K562 (cell line): ENCODE data around the gene SPATA21. TPM values are rescaled to one million over a fixed set of nuclear protein-coding genes. Genes with fewer than 3 reads are reported as not detected.

Experiments
- BHLHE40 ChIP-seq: IDR thresholded peaks from 2 replicates; pipeline ENCODE4 v1.6.1; 2011; ENCODE audit warnings: low read length, improper control_type of control experiment
- C11orf30 ChIP-seq: fragments of 450-650 bp; IDR thresholded peaks from 2 replicates; pipeline ENCODE4 v1.6.1; 2016; ENCODE audit warnings: low read depth, mild to moderate bottlenecking
- CBX8 ChIP-seq: fragments of 200-600 bp; sonication (generic); IDR thresholded peaks from 2 replicates; pipeline ENCODE4 v1.6.1; 2012; ENCODE audit warnings: borderline replicate concordance, mixed run types, low read depth, mild to moderate bottlenecking, moderate library complexity, mixed read lengths, low read length, control low read depth, inconsistent platforms; ENCODE audit not compliant: poor library complexity, severe bottlenecking; ENCODE audit errors: extremely low read depth
- CEBPB ChIP-seq: fragments of 450-650 bp; IDR thresholded peaks from 2 replicates; pipeline ENCODE4 v1.6.1; 2016; ENCODE audit warnings: missing genetic modification characterization, missing compliant biosample characterization
- CTBP1 ChIP-seq: fragments of 450-650 bp; IDR thresholded peaks from 2 replicates; pipeline ENCODE4 v1.6.1; 2016; ENCODE audit warnings: borderline replicate concordance
- EGR1 ChIP-seq: fragments of 450-650 bp; conservative IDR thresholded peaks from 2 replicates; pipeline ENCODE4 v1.6.1; 2017; ENCODE audit warnings: mild to moderate bottlenecking
- PHB2 ChIP-seq: fragments of 450-650 bp; IDR thresholded peaks from 2 replicates; pipeline ENCODE4 v1.6.1; 2017; ENCODE audit warnings: low read depth
- SRSF9 ChIP-seq: fragments of 200-400 bp; formaldehyde crosslinking; IDR thresholded peaks from 2 replicates; pipeline ENCODE4 v1.6.1; 2017; ENCODE audit warnings: low read depth, low read length, borderline replicate concordance
- THRAP3 ChIP-seq: fragments of 450-650 bp; IDR thresholded peaks from 2 replicates; pipeline ENCODE4 v1.6.1; 2016; ENCODE audit warnings: mild to moderate bottlenecking, inconsistent platforms, borderline replicate concordance
- polyA plus RNA-seq, 8 experiments: library from polyadenylated mRNA; depleted of rRNA in 4 of 8; stranded (reverse) in 5 of 8; unstranded in 3 of 8; fragments of >200 nt; fragmentation: Nextera tagmentation in 2 of 8; fragmentation: Illumina TruSeq in 1 of 8; extraction: Ambion mirVana in 2 of 8; extraction: Trizol in 1 of 8; gene quantifications; 2 replicates each; pipeline versions ENCODE4 v1.2.1 to v1.2.3, GENCODE V29; 2011 to 2014; ENCODE audit warnings: inconsistent platforms in 1 of 8, missing spikeins in 1 of 8
- total RNA-seq, 7 experiments: library from RNA; depleted of rRNA in 6 of 7; stranded (reverse); fragments of >200 nt in 6 of 7; fragmentation: Illumina TruSeq in 2 of 7; extraction: Trizol in 2 of 7; gene quantifications; 2 replicates each; pipeline versions ENCODE4 v1.2.1 to v1.2.3, GENCODE V29; 2011 to 2021; ENCODE audit warnings: low replicate concordance in 1 of 7
- TF ChIP-seq, protein P1 (sequence below): fragments of 450-650 bp; IDR thresholded peaks from 2 replicates; pipeline ENCODE4 v1.6.1; 2017; ENCODE audit warnings: antibody characterized with exemption, mild to moderate bottlenecking
- TF ChIP-seq, protein P2 (sequence below): fragments of 450-650 bp; formaldehyde crosslinking; IDR thresholded peaks from 2 replicates; pipeline ENCODE4 v1.4.0; 2022; ENCODE audit warnings: mild to moderate bottlenecking, moderate library complexity
- TF ChIP-seq, protein P3 (sequence below): fragments of 450-650 bp; formaldehyde crosslinking; IDR thresholded peaks from 2 replicates; pipeline ENCODE4 v1.4.0; 2022; ENCODE audit warnings: missing genetic modification characterization
- TF ChIP-seq, protein P4 (sequence below): fragments of 200-800 bp; sonication (Bioruptor generic); IDR thresholded peaks from 2 replicates; pipeline ENCODE4 v1.6.1; 2017; ENCODE audit warnings: missing genetic modification characterization, missing compliant biosample characterization

Gene SPATA21
- total and polyA plus RNA-seq, 9 of the 15 experiments (the other 6 are each of a cell fraction or from before 2014, with no cell fraction given): 0.10 to 0.36 (median 0.13) TPM; not detected in 3

DNA sequence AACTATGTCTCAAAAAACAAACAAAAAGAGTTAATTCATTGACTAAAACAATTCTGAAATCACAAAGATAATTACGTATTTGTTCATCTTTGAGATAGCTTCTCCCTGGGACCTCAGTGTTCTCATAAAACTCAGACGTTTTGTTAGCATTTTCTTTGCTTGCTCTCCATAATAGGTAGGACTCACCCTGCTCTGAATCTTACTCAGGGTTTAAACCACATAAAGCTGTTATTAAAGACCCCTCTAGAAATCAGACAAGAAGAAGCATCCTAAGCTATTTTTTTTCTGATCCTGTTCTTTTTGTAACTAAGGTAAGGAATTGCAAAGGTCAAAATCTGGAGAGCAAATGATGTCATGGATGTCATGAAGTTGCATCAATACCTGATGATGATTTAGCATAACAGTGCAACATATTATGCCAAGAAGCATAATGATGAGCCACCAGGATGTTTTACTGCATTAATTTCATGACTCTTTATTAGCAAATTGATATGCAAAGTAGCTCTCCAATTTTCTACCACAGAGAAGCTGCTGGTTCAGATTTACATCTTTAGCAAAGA lies 87.3 kb downstream of the SPATA21 start (continued):
- TF ChIP-seq, protein P1, sequence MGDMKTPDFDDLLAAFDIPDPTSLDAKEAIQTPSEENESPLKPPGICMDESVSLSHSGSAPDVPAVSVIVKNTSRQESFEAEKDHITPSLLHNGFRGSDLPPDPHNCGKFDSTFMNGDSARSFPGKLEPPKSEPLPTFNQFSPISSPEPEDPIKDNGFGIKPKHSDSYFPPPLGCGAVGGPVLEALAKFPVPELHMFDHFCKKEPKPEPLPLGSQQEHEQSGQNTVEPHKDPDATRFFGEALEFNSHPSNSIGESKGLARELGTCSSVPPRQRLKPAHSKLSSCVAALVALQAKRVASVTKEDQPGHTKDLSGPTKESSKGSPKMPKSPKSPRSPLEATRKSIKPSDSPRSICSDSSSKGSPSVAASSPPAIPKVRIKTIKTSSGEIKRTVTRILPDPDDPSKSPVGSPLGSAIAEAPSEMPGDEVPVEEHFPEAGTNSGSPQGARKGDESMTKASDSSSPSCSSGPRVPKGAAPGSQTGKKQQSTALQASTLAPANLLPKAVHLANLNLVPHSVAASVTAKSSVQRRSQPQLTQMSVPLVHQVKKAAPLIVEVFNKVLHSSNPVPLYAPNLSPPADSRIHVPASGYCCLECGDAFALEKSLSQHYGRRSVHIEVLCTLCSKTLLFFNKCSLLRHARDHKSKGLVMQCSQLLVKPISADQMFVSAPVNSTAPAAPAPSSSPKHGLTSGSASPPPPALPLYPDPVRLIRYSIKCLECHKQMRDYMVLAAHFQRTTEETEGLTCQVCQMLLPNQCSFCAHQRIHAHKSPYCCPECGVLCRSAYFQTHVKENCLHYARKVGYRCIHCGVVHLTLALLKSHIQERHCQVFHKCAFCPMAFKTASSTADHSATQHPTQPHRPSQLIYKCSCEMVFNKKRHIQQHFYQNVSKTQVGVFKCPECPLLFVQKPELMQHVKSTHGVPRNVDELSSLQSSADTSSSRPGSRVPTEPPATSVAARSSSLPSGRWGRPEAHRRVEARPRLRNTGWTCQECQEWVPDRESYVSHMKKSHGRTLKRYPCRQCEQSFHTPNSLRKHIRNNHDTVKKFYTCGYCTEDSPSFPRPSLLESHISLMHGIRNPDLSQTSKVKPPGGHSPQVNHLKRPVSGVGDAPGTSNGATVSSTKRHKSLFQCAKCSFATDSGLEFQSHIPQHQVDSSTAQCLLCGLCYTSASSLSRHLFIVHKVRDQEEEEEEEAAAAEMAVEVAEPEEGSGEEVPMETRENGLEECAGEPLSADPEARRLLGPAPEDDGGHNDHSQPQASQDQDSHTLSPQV: peak; percentile 57; the same call in 1 of the 2 replicates
- TF ChIP-seq PHB2: no peak
- no peak for TF ChIP-seq EGR1
- no peak for TF ChIP-seq SRSF9
- TF ChIP-seq, protein P2, sequence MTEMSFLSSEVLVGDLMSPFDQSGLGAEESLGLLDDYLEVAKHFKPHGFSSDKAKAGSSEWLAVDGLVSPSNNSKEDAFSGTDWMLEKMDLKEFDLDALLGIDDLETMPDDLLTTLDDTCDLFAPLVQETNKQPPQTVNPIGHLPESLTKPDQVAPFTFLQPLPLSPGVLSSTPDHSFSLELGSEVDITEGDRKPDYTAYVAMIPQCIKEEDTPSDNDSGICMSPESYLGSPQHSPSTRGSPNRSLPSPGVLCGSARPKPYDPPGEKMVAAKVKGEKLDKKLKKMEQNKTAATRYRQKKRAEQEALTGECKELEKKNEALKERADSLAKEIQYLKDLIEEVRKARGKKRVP (CRISPR knock-in tag): peak; percentile 23; the same call in 1 of the 2 replicates
- 0 out of 2 replicates have a peak, but pooled peaks have one; percentile 33 for TF ChIP-seq CTBP1
- TF ChIP-seq THRAP3: no peak
- TF ChIP-seq CEBPB: 0 out of 2 replicates have a peak, but pooled peaks have one; percentile 12
- TF ChIP-seq CBX8: no peak
- no peak for TF ChIP-seq BHLHE40
- TF ChIP-seq, protein P3, sequence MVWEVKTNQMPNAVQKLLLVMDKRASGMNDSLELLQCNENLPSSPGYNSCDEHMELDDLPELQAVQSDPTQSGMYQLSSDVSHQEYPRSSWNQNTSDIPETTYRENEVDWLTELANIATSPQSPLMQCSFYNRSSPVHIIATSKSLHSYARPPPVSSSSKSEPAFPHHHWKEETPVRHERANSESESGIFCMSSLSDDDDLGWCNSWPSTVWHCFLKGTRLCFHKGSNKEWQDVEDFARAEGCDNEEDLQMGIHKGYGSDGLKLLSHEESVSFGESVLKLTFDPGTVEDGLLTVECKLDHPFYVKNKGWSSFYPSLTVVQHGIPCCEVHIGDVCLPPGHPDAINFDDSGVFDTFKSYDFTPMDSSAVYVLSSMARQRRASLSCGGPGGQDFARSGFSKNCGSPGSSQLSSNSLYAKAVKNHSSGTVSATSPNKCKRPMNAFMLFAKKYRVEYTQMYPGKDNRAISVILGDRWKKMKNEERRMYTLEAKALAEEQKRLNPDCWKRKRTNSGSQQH (CRISPR knock-in tag): no peak
- TF ChIP-seq, protein P4, sequence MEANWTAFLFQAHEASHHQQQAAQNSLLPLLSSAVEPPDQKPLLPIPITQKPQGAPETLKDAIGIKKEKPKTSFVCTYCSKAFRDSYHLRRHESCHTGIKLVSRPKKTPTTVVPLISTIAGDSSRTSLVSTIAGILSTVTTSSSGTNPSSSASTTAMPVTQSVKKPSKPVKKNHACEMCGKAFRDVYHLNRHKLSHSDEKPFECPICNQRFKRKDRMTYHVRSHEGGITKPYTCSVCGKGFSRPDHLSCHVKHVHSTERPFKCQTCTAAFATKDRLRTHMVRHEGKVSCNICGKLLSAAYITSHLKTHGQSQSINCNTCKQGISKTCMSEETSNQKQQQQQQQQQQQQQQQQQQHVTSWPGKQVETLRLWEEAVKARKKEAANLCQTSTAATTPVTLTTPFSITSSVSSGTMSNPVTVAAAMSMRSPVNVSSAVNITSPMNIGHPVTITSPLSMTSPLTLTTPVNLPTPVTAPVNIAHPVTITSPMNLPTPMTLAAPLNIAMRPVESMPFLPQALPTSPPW (CRISPR knock-in tag): 0 out of 2 replicates have a peak, but pooled peaks have one; percentile 18
- TF ChIP-seq C11orf30: peak; percentile 85
